ENCODE measurements around the gene NPFF. TPM values are rescaled to one million over a fixed set of nuclear protein-coding genes. Genes with fewer than 3 reads are reported as not detected.
A peak's percentile ranks its signal among the peaks of the same experiment; 100 is the strongest.

Gene NPFF
- total and polyA plus RNA-seq, 2 donors (not counting 3 experiments of a cell fraction or from before 2014, with no cell fraction given): not detected

DNA sequence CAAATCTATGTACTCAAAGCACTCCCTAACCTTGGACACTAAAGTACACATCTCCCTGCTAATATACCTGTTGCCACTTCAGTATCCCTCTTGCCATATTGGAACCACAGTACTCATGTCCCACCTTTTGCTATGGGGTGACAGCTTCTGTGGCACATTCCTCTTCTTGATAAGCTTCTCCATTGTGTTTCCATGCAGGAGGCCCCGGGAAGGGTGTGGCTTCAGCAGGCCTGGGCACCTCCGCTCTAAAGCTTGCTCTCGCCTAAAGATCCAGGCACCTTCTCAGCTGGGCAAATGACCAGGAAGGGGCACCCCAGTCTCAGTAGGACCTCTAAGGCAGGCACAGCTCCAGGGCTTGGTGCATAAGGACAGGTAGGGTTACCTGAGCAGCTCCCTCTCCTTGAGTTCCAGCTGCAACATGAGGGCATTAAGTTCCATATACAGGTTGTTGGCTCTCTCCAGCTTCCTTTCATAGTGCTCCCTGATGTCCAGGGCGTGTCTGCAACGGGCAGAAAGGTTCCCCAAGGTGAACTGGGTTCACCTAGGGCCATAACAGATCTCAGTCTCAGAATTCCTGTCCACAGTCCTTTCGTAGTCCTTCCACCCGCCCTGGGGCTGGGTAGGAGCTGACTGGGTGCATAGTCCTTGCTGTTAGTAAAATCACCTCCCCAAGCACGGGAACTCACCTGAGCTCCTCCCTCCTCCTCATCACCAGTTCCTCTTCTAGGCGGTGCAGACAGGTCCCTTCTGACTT lies 23.9 kb downstream of the NPFF start:
- BruUV-seq (replicated peaks): no TSS peak
- H3K4me1 ChIP-seq (ENCODE audit: control insufficient read depth, extremely low read depth, insufficient read depth, low read length): no peaks in the 10 kb centered on the region
- no peaks in the 10 kb centered on the region for H4K20me1 ChIP-seq (replicated peaks; ENCODE audit: control insufficient read depth, extremely low read depth, insufficient read depth, low read length)
- H3K79me2 ChIP-seq (ENCODE audit: control insufficient read depth, insufficient read depth, low read length): no peaks in the 10 kb centered on the region
- intact Hi-C loops (cut with micrococcal nuclease): loop anchor here (2.0 kb wide), 1 partner anchor 25 kb away; no protein-coding TSS in a partner anchor
- dilution Hi-C loops (cut with MboI; ENCODE audit: extremely low pct_ligation_motif_present, low sequenced_read_pairs): no loop called here
- DNase-seq (ENCODE audit: low read depth, low spot score) (no peak), FAIRE-seq (no peak)
- no peak overlapping the region for H3K4me3 ChIP-seq (replicated peaks in 1 of 3; ENCODE audit: insufficient read depth in 1 of 3, low read depth in 1 of 3, low read length in 3 of 3)
- no peak overlapping the region for H3K4me2 ChIP-seq (ENCODE audit: insufficient read depth, low read length)
- no peak overlapping the region for H2AFZ ChIP-seq (ENCODE audit: low read depth, low read length)
- no peaks in the 10 kb centered on the region for H3K27me3 ChIP-seq (ENCODE audit: control insufficient read depth in 2 of 2, insufficient read depth in 2 of 2, low read length in 2 of 2)
- H3K27ac ChIP-seq (ENCODE audit: insufficient read depth, low read depth, low read length): no peak overlapping the region
- H3K9me3 ChIP-seq (replicated peaks; ENCODE audit: control insufficient read depth, insufficient read depth, low read length): no peaks in the 10 kb centered on the region
- H3K9me1 ChIP-seq (replicated peaks; ENCODE audit: control insufficient read depth, extremely low read depth, insufficient read depth, low read length): no peaks in the 10 kb centered on the region
- no peak overlapping the region for H3K9ac ChIP-seq (replicated peaks; ENCODE audit: extremely low read depth, insufficient read depth, low read length)
- ChIA-PET CTCF (interaction anchor here (0.8 to 3.6 kb wide), 2 partner anchors 9 to 25 kb away, joined by 3 to 32 read pairs; no protein-coding TSS in a partner anchor), POLR2A (no interaction called here)
- H3K36me3 ChIP-seq (ENCODE audit: control insufficient read depth in 2 of 2, extremely low read depth in 1 of 2, insufficient read depth in 2 of 2, low read length in 2 of 2): peaks cover 24 to 64% of the 10 kb centered on the region in 2 experiments
- peak; percentile 80 for TF ChIP-seq POLR2A (IDR thresholded peaks at IDR 0.05; ENCODE audit: low read depth, low read length)
- TF ChIP-seq EZH2 (IDR thresholded peaks at IDR 0.05; ENCODE audit: borderline replicate concordance, low read depth, low read length, severe bottlenecking): no peak
- peak; percentile 19 for TF ChIP-seq POLR2AphosphoS5 (IDR thresholded peaks at IDR 0.05; ENCODE audit: insufficient read depth, low read depth, low read length)
- TF ChIP-seq JUN (IDR thresholded peaks at IDR 0.05; ENCODE audit: borderline replicate concordance, insufficient read depth, insufficient read length, low read depth): no peak
- TF ChIP-seq GATA2 (IDR thresholded peaks at IDR 0.05; ENCODE audit: insufficient read depth, insufficient read length, low read depth, low read length): no peak
- TF ChIP-seq FOS (IDR thresholded peaks at IDR 0.05; ENCODE audit: borderline replicate concordance, insufficient read depth, low read length): no peak
- TF ChIP-seq, protein P1, sequence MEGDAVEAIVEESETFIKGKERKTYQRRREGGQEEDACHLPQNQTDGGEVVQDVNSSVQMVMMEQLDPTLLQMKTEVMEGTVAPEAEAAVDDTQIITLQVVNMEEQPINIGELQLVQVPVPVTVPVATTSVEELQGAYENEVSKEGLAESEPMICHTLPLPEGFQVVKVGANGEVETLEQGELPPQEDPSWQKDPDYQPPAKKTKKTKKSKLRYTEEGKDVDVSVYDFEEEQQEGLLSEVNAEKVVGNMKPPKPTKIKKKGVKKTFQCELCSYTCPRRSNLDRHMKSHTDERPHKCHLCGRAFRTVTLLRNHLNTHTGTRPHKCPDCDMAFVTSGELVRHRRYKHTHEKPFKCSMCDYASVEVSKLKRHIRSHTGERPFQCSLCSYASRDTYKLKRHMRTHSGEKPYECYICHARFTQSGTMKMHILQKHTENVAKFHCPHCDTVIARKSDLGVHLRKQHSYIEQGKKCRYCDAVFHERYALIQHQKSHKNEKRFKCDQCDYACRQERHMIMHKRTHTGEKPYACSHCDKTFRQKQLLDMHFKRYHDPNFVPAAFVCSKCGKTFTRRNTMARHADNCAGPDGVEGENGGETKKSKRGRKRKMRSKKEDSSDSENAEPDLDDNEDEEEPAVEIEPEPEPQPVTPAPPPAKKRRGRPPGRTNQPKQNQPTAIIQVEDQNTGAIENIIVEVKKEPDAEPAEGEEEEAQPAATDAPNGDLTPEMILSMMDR (IDR thresholded peaks at IDR 0.05; ENCODE audit: extremely low read depth in 1 of 2, insufficient read depth in 1 of 2, low read depth in 1 of 2, low read length in 2 of 2): no peak

Measured in endothelial cell of umbilical vein (primary cell).